Measurements from ENCODE around the gene JAM3. TPM values are rescaled to one million over a fixed set of nuclear protein-coding genes. Genes with fewer than 3 reads are reported as not detected.

JAM3 gene
- total RNA-seq, 1 experiment from 2014 or later: 1.5 TPM

GRCh38 chr11:134196756-134197155 lies 127.9 kb downstream of the JAM3 start:
- TF ChIP-seq CTCF (IDR thresholded peaks at IDR 0.05; ENCODE audit: insufficient read depth in 1 of 2, low read depth in 1 of 2, low read length in 1 of 2, severe bottlenecking in 1 of 2, unreplicated experiment in 1 of 2): no peak
- Mint-ChIP-seq H3K27me3 (ENCODE audit: insufficient read depth, unreplicated experiment) (no peaks in the 10 kb centered on the region), H3K9me3 (ENCODE audit: unreplicated experiment) (no peaks in the 10 kb centered on the region), H3K36me3 (ENCODE audit: insufficient read depth, unreplicated experiment) (peaks cover 89% of the 10 kb centered on the region), H3K4me3 (ENCODE audit: unreplicated experiment) (no peak overlapping the region), H3K4me1 (ENCODE audit: low read depth, unreplicated experiment) (peaks cover 21% of the 10 kb centered on the region), H3K27ac (ENCODE audit: unreplicated experiment) (no peak overlapping the region)
- Histone ChIP-seq H3K9me3 (no peaks in the 10 kb centered on the region), H3K27me3 (replicated peaks; ENCODE audit: control insufficient read depth, insufficient read depth, low read length) (no peaks in the 10 kb centered on the region), H3K4me3 (ENCODE audit: low read depth, low read length) (no peak overlapping the region), H3K36me3 (ENCODE audit: control insufficient read depth, insufficient read depth, low read length) (peaks cover 4% of the 10 kb centered on the region), H3K4me1 (peaks cover 17% of the 10 kb centered on the region)
- intact Hi-C loops (cut with micrococcal nuclease; ENCODE audit: unreplicated experiment): no loop called here
- CTCF ChIA-PET: interaction anchor here (0.7 kb wide), 1 partner anchor 9 kb away, joined by 7 read pairs; no protein-coding TSS in a partner anchor
- no TSS peak for BruUV-seq (replicated peaks)
- no peak for DNase-seq
- POLR2A ChIA-PET: no interaction called here

- Mint-ChIP-seq H3K36me3 (ENCODE audit: insufficient read depth, unreplicated experiment) (peaks cover 96% of the 10 kb centered on the region), H3K9me3 (ENCODE audit: unreplicated experiment) (no peaks in the 10 kb centered on the region), H3K4me3 (ENCODE audit: unreplicated experiment) (no peak overlapping the region), H3K27ac (ENCODE audit: unreplicated experiment) (peak overlapping the region; percentile 44), H3K4me1 (ENCODE audit: low read depth, unreplicated experiment) (peaks cover 21% of the 10 kb centered on the region), H3K27me3 (ENCODE audit: insufficient read depth, unreplicated experiment) (no peaks in the 10 kb centered on the region)
- H3K4me3 ChIP-seq (ENCODE audit: low read depth, low read length): no peak overlapping the region
- DNase-seq: no peak
- no peaks in the 10 kb centered on the region for H3K27me3 ChIP-seq (replicated peaks; ENCODE audit: control insufficient read depth, insufficient read depth, low read length)
- no peaks in the 10 kb centered on the region for H3K9me3 ChIP-seq
- ChIA-PET POLR2A (interaction anchor here (0.7 kb wide), 1 partner anchor 25 kb away, joined by 3 read pairs; the partner anchor contains the start of gene VPS26B), CTCF (no interaction called here)
- H3K36me3 ChIP-seq (ENCODE audit: control insufficient read depth, insufficient read depth, low read length): no peaks in the 10 kb centered on the region; the same call in 1 of the 2 replicates
- peaks cover 17% of the 10 kb centered on the region for H3K4me1 ChIP-seq
- intact Hi-C loops (cut with micrococcal nuclease; ENCODE audit: unreplicated experiment): no loop called here
- BruUV-seq (replicated peaks): no TSS peak
- no peak for TF ChIP-seq CTCF (IDR thresholded peaks at IDR 0.05; ENCODE audit: insufficient read depth in 1 of 2, low read depth in 1 of 2, low read length in 1 of 2, severe bottlenecking in 1 of 2, unreplicated experiment in 1 of 2)
Measured at GRCh38 chr11:134199531-134199930, 130.7 kb downstream of the JAM3 start.

- Histone ChIP-seq H3K9me3 (no peaks in the 10 kb centered on the region), H3K4me3 (ENCODE audit: low read depth, low read length) (no peak overlapping the region), H3K27me3 (replicated peaks; ENCODE audit: control insufficient read depth, insufficient read depth, low read length) (no peaks in the 10 kb centered on the region), H3K4me1 (peaks cover 17% of the 10 kb centered on the region), H3K36me3 (ENCODE audit: control insufficient read depth, insufficient read depth, low read length) (no peaks in the 10 kb centered on the region; the same call in 1 of the 2 replicates)
- no peaks in the 10 kb centered on the region for H3K27me3 Mint-ChIP-seq (ENCODE audit: insufficient read depth, unreplicated experiment)
- no peaks in the 10 kb centered on the region for H3K9me3 Mint-ChIP-seq (ENCODE audit: unreplicated experiment)
- peaks cover 21% of the 10 kb centered on the region for H3K4me1 Mint-ChIP-seq (ENCODE audit: low read depth, unreplicated experiment)
- BruUV-seq (replicated peaks): no TSS peak
- DNase-seq: no peak
- intact Hi-C loops (cut with micrococcal nuclease; ENCODE audit: unreplicated experiment): no loop called here
- CTCF ChIA-PET: no interaction called here
- no peak overlapping the region for H3K27ac Mint-ChIP-seq (ENCODE audit: unreplicated experiment)
- H3K36me3 Mint-ChIP-seq (ENCODE audit: insufficient read depth, unreplicated experiment): peaks cover 99% of the 10 kb centered on the region
- no peak for TF ChIP-seq CTCF (IDR thresholded peaks at IDR 0.05; ENCODE audit: insufficient read depth in 1 of 2, low read depth in 1 of 2, low read length in 1 of 2, severe bottlenecking in 1 of 2, unreplicated experiment in 1 of 2)
- H3K4me3 Mint-ChIP-seq (ENCODE audit: unreplicated experiment): no peak overlapping the region
- POLR2A ChIA-PET: no interaction called here
Measured at GRCh38 chr11:134200688-134201087, 131.8 kb downstream of the JAM3 start.

Other genes starting within 250 kb of the JAM3 start
- gene SPATA19, start 223.6 kb upstream of the JAM3 start, total RNA-seq (2022): not detected in 2 replicates
- 4.2 and 4.3 TPM in 2 replicates for gene IGSF9B, start 112.1 kb upstream of the JAM3 start, total RNA-seq (2022)
- gene NCAPD3, start 154.9 kb downstream of the JAM3 start, total RNA-seq (2022): 97.8 and 108 TPM in 2 replicates
- gene VPS26B, start 155.6 kb downstream of the JAM3 start, total RNA-seq (2022): 71.4 and 78.1 TPM in 2 replicates
- gene THYN1, start 184.3 kb downstream of the JAM3 start, total RNA-seq (2022): 88.3 and 94.5 TPM in 2 replicates
- 48.7 and 52.0 TPM in 2 replicates for gene ACAD8, start 184.5 kb downstream of the JAM3 start, total RNA-seq (2022)
- not detected in 2 replicates for gene GLB1L3, start 207.3 kb downstream of the JAM3 start, total RNA-seq (2022)